SHP77 treated with DMSO at 0.1 percent for 48 hours (cell line): ENCODE data around the gene NEGR1.
"Not testable (repeated sequence)": the region's sequence is repeated elsewhere in the genome, so short reads cannot be mapped to it uniquely, and the experiment has no call there.

Source experiments
- DNase-seq: peaks from one replicate; lab custom pipeline; 2025; lab: John Stamatoyannopoulos, UW

Gene NEGR1

GRCh38 chr1:72282271-72283021, at the start of gene NEGR1:
NEGR1 (minus strand) TSS chr1:72282539.
- DNase-seq: peak; percentile 49

- DNase-seq: no peak
Observed at GRCh38 chr1:72326494-72326893, 44.2 kb upstream of the NEGR1 start.

GRCh38 chr1:72324451-72324850, 42.1 kb upstream of the NEGR1 start:
- no peak for DNase-seq

- DNase-seq: no peak
Observed at GRCh38 chr1:72322910-72323309, 40.6 kb upstream of the NEGR1 start.

- DNase-seq: no peak
Observed at GRCh38 chr1:72296501-72296900, 14.2 kb upstream of the NEGR1 start.

- no peak for DNase-seq
Observed at GRCh38 chr1:72288886-72289285, 6.5 kb upstream of the NEGR1 start.

GRCh38 chr1:72286401-72286800, 4.1 kb upstream of the NEGR1 start:
- no peak for DNase-seq

- no peak for DNase-seq
Observed at GRCh38 chr1:72285074-72285425, 2.7 kb upstream of the NEGR1 start.

GRCh38 chr1:72284348-72285073, 2.2 kb upstream of the NEGR1 start:
- peak; percentile 75 for DNase-seq

GRCh38 chr1:72284084-72284347, 1.7 kb upstream of the NEGR1 start:
- peak; percentile 75 for DNase-seq

GRCh38 chr1:72283307-72284083, 1.2 kb upstream of the NEGR1 start:
- DNase-seq: peak; percentile 57

- no peak for DNase-seq
Observed at GRCh38 chr1:72283022-72283306, 625 bp upstream of the NEGR1 start.

GRCh38 chr1:72281637-72282270, 585 bp downstream of the NEGR1 start:
- no peak for DNase-seq

- no peak for DNase-seq
Observed at GRCh38 chr1:72281144-72281543, 1.2 kb downstream of the NEGR1 start.

GRCh38 chr1:72280711-72281110, 1.6 kb downstream of the NEGR1 start:
- no peak for DNase-seq

- no peak for DNase-seq
Observed at GRCh38 chr1:72280131-72280530, 2.2 kb downstream of the NEGR1 start.

GRCh38 chr1:72278461-72278860, 3.9 kb downstream of the NEGR1 start:
- no peak for DNase-seq

GRCh38 chr1:72271555-72272085, 10.7 kb downstream of the NEGR1 start:
- no peak for DNase-seq

GRCh38 chr1:72262735-72263134, 19.6 kb downstream of the NEGR1 start:
- DNase-seq: no peak

GRCh38 chr1:72253132-72253531, 29.2 kb downstream of the NEGR1 start:
- DNase-seq: no peak

GRCh38 chr1:72241397-72241796, 40.9 kb downstream of the NEGR1 start:
- no peak for DNase-seq

- DNase-seq: not testable (repeated sequence)
Observed at GRCh38 chr1:72235931-72236330, 46.4 kb downstream of the NEGR1 start.

GRCh38 chr1:72235062-72235461, 47.3 kb downstream of the NEGR1 start:
- DNase-seq: no peak
